Activated CD4-positive, alpha-beta T cell treated with anti-CD3 and anti-CD28 coated beads, Interleukin-2, amount 10 ng/mL, durations not matched to agents 24 days and 14 days (primary cell): Measurements from ENCODE around the gene HS6ST1. TPM values are rescaled to one million over a fixed set of nuclear protein-coding genes. Genes with fewer than 3 reads are reported as not detected.

Experiments used
- DNase-seq: peaks from one replicate; pipeline ENCODE4 v3.0.0; 2022
- H3K27ac Mint-ChIP-seq: one replicate; pipeline ENCODE4 v1.8.0; 2022; ENCODE audit warnings: mild to moderate bottlenecking, mixed read lengths
- H3K27me3 Mint-ChIP-seq: one replicate; pipeline ENCODE4 v1.8.0; 2022; ENCODE audit warnings: mixed read lengths
- H3K36me3 Mint-ChIP-seq: one replicate; pipeline ENCODE4 v1.8.0; 2022; ENCODE audit warnings: low read depth, mild to moderate bottlenecking, mixed read lengths
- H3K4me1 Mint-ChIP-seq: one replicate; pipeline ENCODE4 v1.8.0; 2021; ENCODE audit warnings: mixed read lengths
- H3K4me3 Mint-ChIP-seq: one replicate; pipeline ENCODE4 v1.8.0; 2022; ENCODE audit warnings: mild to moderate bottlenecking, moderate library complexity, mixed read lengths
- H3K9me3 Mint-ChIP-seq: one replicate; pipeline ENCODE4 v1.8.0; 2021; ENCODE audit warnings: mixed read lengths
- intact Hi-C: fragments of 100-400 bp; cut with micrococcal nuclease; formaldehyde crosslinking; loops from one replicate; pipeline ENCODE4 v1.15.1; 2023
- total RNA-seq: library from RNA; stranded (reverse); gene quantifications from 2 replicates; pipeline ENCODE4 v1.2.3, GENCODE V29; 2022

HS6ST1 gene
- total RNA-seq, 1 donor from 2014 or later: 20.1 TPM

GRCh38 chr2:128341621-128342020, 23.0 kb upstream of the HS6ST1 start:
- DNase-seq: no peak
- Mint-ChIP-seq H3K4me1 (no peaks in the 10 kb centered on the region), H3K9me3 (peaks cover 13% of the 10 kb centered on the region), H3K27me3 (peaks cover 3% of the 10 kb centered on the region), H3K27ac (no peak overlapping the region), H3K4me3 (no peak overlapping the region), H3K36me3 (no peaks in the 10 kb centered on the region)
- intact Hi-C loops: no loop called here

- H3K4me1 Mint-ChIP-seq: peaks cover 7% of the 10 kb centered on the region
- peaks cover 3% of the 10 kb centered on the region for H3K36me3 Mint-ChIP-seq
- H3K9me3 Mint-ChIP-seq: peaks cover 14% of the 10 kb centered on the region
- H3K27ac Mint-ChIP-seq: no peak overlapping the region
- no peak for DNase-seq
- H3K4me3 Mint-ChIP-seq: no peak overlapping the region
- H3K27me3 Mint-ChIP-seq: peaks cover 6% of the 10 kb centered on the region
- intact Hi-C loops: no loop called here
These were observed 13.5 kb upstream of the HS6ST1 start for GRCh38 chr2:128332091-128332634.

- Mint-ChIP-seq H3K27ac (no peak overlapping the region), H3K4me3 (no peak overlapping the region), H3K9me3 (peaks cover 14% of the 10 kb centered on the region), H3K36me3 (peaks cover 3% of the 10 kb centered on the region), H3K4me1 (peaks cover 7% of the 10 kb centered on the region), H3K27me3 (peaks cover 5% of the 10 kb centered on the region)
- intact Hi-C loops: no loop called here
- no peak for DNase-seq
These were observed 11.9 kb upstream of the HS6ST1 start for GRCh38 chr2:128330583-128330982.

GRCh38 chr2:128329607-128330006, 10.9 kb upstream of the HS6ST1 start:
- Mint-ChIP-seq H3K9me3 (peaks cover 14% of the 10 kb centered on the region), H3K27me3 (peaks cover 5% of the 10 kb centered on the region), H3K36me3 (peaks cover 3% of the 10 kb centered on the region), H3K4me3 (no peak overlapping the region), H3K27ac (no peak overlapping the region), H3K4me1 (peaks cover 7% of the 10 kb centered on the region)
- peak; percentile 50 for DNase-seq
- intact Hi-C loops: no loop called here

- peaks cover 3% of the 10 kb centered on the region for H3K36me3 Mint-ChIP-seq
- peaks cover 7% of the 10 kb centered on the region for H3K4me1 Mint-ChIP-seq
- peaks cover 7% of the 10 kb centered on the region for H3K9me3 Mint-ChIP-seq
- H3K4me3 Mint-ChIP-seq: no peak overlapping the region
- H3K27me3 Mint-ChIP-seq: peaks cover 2% of the 10 kb centered on the region
- H3K27ac Mint-ChIP-seq: no peak overlapping the region
- intact Hi-C loops: no loop called here
- no peak for DNase-seq
These were observed 8.7 kb upstream of the HS6ST1 start for GRCh38 chr2:128327180-128327964.

- H3K4me3 Mint-ChIP-seq: no peak overlapping the region
- no peaks in the 10 kb centered on the region for H3K9me3 Mint-ChIP-seq
- DNase-seq: no peak
- H3K27me3 Mint-ChIP-seq: peaks cover 3% of the 10 kb centered on the region
- intact Hi-C loops: no loop called here
- H3K27ac Mint-ChIP-seq: no peak overlapping the region
- H3K36me3 Mint-ChIP-seq: no peaks in the 10 kb centered on the region
- H3K4me1 Mint-ChIP-seq: peaks cover 11% of the 10 kb centered on the region
These were observed 7.7 kb upstream of the HS6ST1 start for GRCh38 chr2:128326346-128326745.

GRCh38 chr2:128325611-128326181, 7.0 kb upstream of the HS6ST1 start:
- peaks cover 3% of the 10 kb centered on the region for H3K27me3 Mint-ChIP-seq
- H3K36me3 Mint-ChIP-seq: no peaks in the 10 kb centered on the region
- no peak for DNase-seq
- peaks cover 13% of the 10 kb centered on the region for H3K4me1 Mint-ChIP-seq
- H3K4me3 Mint-ChIP-seq: no peak overlapping the region
- no peaks in the 10 kb centered on the region for H3K9me3 Mint-ChIP-seq
- intact Hi-C loops: no loop called here
- H3K27ac Mint-ChIP-seq: no peak overlapping the region

- H3K4me3 Mint-ChIP-seq: no peak overlapping the region
- no peak for DNase-seq
- intact Hi-C loops: loop anchor here (5.0 kb wide), 2 partner anchors 207 to 412 kb away; no protein-coding TSS in a partner anchor
- H3K27me3 Mint-ChIP-seq: peaks cover 6% of the 10 kb centered on the region
- peaks cover 12% of the 10 kb centered on the region for H3K4me1 Mint-ChIP-seq
- H3K27ac Mint-ChIP-seq: no peak overlapping the region
- H3K9me3 Mint-ChIP-seq: no peaks in the 10 kb centered on the region
- H3K36me3 Mint-ChIP-seq: no peaks in the 10 kb centered on the region
These were observed 6.3 kb upstream of the HS6ST1 start for GRCh38 chr2:128324897-128325410.

GRCh38 chr2:128324008-128324896, 5.6 kb upstream of the HS6ST1 start:
- Mint-ChIP-seq H3K36me3 (no peaks in the 10 kb centered on the region), H3K4me1 (peaks cover 6% of the 10 kb centered on the region), H3K9me3 (no peaks in the 10 kb centered on the region), H3K27ac (no peak overlapping the region), H3K4me3 (no peak overlapping the region), H3K27me3 (peaks cover 6% of the 10 kb centered on the region)
- intact Hi-C loops: loop anchor here (5.0 kb wide), 2 partner anchors 208 to 413 kb away; no protein-coding TSS in a partner anchor
- DNase-seq: no peak

GRCh38 chr2:128323555-128323931, 4.9 kb upstream of the HS6ST1 start:
- H3K9me3 Mint-ChIP-seq: no peaks in the 10 kb centered on the region
- peak overlapping the region; percentile 58 for H3K4me3 Mint-ChIP-seq
- H3K27ac Mint-ChIP-seq: peak overlapping the region; percentile 63
- intact Hi-C loops: loop anchor here (5.0 kb wide), 2 partner anchors 209 to 414 kb away; no protein-coding TSS in a partner anchor
- no peak for DNase-seq
- H3K36me3 Mint-ChIP-seq: no peaks in the 10 kb centered on the region
- H3K4me1 Mint-ChIP-seq: peaks cover 6% of the 10 kb centered on the region
- peaks cover 6% of the 10 kb centered on the region for H3K27me3 Mint-ChIP-seq

GRCh38 chr2:128322715-128323554, 4.3 kb upstream of the HS6ST1 start:
- no peaks in the 10 kb centered on the region for H3K9me3 Mint-ChIP-seq
- peak overlapping the region; percentile 58 for H3K4me3 Mint-ChIP-seq
- H3K36me3 Mint-ChIP-seq: no peaks in the 10 kb centered on the region
- intact Hi-C loops: loop anchor here (5.0 kb wide), 2 partner anchors 209 to 414 kb away; no protein-coding TSS in a partner anchor
- H3K27ac Mint-ChIP-seq: peak overlapping the region; percentile 63
- no peak for DNase-seq
- peaks cover 6% of the 10 kb centered on the region for H3K27me3 Mint-ChIP-seq
- H3K4me1 Mint-ChIP-seq: peaks cover 6% of the 10 kb centered on the region

GRCh38 chr2:128321784-128322714, 3.4 kb upstream of the HS6ST1 start:
- DNase-seq: peak; percentile 95
- Mint-ChIP-seq H3K4me3 (peak overlapping the region; percentile 64), H3K27ac (peak overlapping the region; percentile 80), H3K27me3 (peaks cover 8% of the 10 kb centered on the region), H3K9me3 (no peaks in the 10 kb centered on the region), H3K4me1 (peaks cover 11% of the 10 kb centered on the region), H3K36me3 (no peaks in the 10 kb centered on the region)
- intact Hi-C loops: loop anchor here (5.0 kb wide), 2 partner anchors 210 to 415 kb away; no protein-coding TSS in a partner anchor
